Smooth muscle cell of the brain vasculature (primary cell): ENCODE data around the gene NUBPL.
"Not testable (repeated sequence)": the region's sequence is repeated elsewhere in the genome, so short reads cannot be mapped to it uniquely, and the experiment has no call there.

Source experiments
- DNase-seq: peaks from one replicate; pipeline ENCODE4 v3.0.0-alpha.2; 2012; ENCODE audit warnings: low read depth, low spot score

NUBPL gene

DNA sequence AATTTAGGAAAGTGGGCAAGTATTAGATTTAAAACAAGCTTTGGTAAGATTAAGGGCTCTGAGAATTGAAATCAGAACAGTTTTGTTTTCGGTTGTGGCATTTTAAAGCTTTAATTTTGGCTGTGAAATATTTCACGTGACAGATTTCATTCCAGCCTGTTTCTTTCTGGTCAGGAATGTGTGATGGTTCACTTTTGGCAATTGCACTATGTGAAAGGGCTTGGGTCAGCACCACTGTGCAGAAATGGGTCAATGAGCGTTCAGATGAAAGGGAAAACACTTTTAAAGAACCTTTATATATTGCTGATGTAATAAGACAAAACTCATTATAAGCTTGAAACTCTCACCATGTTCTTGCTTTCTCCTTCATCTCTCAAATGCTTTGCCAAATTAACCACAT is 17.1 kb downstream of the NUBPL start:
- DNase-seq = no peak

DNA sequence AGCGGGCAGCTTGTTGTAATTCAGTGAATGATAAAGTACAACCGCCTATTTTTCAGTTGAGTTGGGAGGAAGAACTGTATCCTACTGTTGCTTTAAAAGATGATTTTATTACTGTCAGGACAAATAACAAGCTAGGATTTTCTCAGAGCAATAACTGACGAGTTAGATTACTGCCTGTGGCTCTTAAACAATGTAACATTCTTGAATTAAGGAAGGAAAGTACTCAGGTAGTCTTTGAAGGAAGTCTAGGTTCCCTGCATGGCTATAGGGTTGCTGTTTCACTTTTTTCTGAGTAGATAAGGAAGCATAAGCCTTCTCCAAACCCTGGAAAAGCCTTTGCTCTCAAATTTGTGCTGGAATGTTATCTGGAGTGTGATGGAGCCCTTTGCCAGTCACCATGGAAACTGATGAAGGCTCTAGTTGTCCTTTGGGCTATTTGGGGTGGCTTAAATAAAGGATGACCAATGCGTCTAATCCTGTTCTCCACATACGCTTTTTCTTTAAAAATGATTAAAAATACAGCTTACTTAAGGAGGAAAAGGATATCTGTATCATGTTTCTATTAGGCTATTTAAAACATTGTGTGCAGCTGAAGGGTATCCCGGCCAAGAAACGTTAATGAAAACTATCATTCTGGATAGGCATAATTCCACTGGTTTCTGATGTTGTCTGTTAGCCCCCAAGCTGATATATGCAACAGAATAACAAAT is 17.7 kb downstream of the NUBPL start:
- DNase-seq = no peak

DNA sequence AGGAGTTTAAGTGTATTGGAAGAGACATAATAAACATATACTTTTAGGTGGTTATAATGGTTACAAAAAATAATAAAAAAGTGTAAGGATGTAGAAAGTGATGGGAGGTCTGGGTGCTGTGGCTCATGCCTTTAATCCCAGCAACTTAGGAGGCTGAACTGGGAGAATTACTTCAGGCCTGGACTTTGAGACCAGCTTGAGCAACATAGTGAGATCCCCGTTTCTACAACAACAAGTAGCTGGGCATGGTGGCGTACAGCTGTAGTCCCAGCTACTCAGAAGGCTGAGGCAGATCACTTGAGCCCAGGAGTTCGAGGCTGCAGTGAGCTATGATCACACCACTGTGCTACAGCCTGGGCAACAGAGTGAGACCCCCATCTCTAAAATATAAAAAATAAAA is 19.0 kb downstream of the NUBPL start:
- DNase-seq = no peak

DNA sequence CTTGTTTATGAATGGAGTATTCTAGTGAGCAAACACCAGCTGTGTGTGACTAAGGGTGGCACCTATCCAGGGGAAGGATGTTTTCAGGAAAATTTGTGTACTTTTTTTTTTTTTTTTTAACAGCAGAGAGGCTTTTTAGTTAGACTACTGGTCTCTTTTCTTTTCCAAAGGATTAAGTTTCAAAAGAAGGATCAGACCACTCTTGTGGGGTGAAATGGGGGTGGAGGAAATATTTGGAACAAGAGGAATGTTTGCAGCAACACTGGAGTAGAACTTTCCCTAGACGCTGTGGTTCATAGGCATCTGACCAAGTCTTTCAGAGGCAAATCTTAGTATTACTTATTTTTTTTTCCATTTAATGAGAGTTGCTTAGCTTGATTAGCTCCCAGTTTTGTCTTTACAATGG is 21.1 kb downstream of the NUBPL start:
- DNase-seq = no peak

DNA sequence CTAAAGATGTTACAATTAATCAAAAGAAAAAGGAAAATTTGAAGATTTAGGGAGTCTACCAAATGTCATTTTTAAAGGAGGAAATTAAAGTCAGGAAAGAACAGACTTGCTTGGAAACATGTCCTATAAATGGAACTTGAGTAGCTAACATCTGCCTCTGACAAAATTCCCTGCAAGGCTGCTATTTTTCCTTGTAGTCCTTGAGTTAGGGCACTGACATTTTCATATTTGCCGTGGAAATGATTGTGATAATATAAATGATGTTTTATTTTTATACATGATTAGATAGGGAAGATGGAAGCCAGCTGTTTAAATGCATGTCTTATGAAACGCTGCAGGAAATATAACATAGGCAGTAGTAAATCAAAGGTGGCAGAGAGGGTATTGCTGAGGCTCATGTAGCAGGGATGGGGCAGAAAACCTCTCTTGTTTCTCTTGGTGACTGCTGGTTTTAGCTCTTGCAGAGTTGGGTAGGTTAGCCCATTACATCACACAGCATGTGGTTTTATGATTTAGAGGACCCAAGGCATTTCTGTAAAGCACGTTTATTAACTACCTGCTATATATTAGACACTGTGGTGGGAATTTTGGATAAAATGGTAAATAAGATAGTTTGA is 21.7 kb downstream of the NUBPL start:
- DNase-seq = no peak

DNA sequence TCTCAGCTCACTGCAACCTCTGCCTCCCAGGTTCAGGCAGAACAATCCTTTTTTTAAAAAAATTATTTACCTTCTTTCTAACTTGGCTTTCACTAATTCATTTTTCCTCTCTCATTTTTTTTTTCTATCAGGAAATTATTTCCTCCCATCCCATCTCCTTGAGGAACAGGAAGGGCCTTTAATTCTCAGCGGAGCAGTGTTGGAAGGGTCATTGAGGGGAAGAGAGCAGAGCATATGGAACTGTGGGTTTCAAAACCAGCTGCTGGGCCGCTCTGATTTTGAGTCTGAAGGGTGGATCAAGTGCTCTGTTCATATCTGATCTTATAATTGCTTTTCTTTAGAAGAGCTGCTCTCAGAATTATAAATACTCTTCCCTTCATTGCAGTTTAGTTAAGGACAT is 29.0 kb downstream of the NUBPL start:
- DNase-seq = no peak

DNA sequence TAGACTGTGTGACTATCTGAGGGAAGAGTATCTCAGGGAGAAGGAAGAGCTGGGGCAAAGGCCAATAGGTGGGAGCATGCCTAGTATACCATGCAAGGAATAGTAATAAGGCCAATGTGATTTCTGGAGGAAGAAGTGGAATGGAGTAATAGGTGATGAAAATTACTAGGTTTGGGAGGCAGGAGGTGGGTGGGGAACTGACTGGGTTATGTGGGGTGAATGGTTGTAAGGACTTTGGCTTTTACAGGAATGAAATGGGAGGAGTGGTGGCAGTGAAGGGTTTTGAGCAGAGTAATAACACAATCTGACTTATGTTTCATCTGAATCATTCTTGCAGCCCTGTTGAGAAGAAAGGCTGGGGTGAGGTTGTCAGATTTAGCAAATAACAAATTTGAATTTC is 30.9 kb downstream of the NUBPL start:
- no peak for DNase-seq

DNA sequence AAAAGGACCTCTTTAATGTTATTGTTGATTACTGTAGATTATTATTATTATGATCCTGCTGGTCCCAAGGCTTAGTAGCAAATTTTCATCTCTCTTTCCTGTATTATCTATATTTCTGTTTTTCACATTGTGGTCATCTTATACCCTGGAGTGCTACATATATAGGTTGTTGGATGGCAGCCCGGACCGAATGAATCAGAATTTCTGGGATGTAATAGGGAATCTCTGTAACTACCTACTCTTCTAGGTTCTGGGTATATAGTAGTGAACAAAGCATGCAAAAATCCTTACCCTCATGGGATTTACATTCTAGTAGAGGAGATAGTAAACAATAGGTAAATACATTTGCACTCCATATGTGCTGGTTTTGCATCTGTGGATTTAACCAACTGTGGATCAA is 31.4 kb downstream of the NUBPL start:
- DNase-seq = no peak

DNA sequence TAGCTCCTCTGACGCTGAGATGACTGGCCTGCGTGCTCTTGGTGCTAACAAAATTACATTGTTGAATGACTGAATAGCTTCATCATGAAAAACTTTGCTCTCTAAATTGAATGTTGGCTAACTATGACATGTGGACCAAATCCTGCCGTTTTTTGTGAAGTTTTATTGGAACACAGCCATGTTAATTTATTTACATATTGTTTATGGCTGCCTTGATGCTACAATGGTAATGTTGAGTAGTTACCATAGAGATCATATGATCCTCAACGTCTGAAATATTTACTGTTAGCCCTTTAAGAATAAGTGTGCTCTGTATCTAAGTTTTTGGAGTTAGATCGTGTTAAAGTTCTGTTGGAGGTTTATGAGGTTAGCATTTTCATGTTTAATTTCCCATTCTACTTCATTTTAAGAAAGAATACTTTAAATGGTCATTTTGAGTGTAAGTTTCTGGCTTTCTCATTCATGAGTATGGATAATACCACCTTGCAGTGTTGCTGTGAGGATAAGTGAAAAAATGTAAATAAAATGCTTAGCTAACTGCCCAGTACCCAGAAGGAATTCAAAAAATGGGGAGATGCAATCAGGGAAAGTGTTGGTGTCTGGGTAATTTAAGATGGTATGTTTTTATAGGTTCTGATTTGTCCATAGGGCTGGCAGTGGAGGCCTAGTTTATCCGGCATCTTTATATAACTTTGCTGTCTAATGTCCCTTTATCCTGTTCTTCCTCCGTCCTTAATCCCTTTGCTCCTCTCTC is 35.3 kb downstream of the NUBPL start:
- DNase-seq = no peak

DNA sequence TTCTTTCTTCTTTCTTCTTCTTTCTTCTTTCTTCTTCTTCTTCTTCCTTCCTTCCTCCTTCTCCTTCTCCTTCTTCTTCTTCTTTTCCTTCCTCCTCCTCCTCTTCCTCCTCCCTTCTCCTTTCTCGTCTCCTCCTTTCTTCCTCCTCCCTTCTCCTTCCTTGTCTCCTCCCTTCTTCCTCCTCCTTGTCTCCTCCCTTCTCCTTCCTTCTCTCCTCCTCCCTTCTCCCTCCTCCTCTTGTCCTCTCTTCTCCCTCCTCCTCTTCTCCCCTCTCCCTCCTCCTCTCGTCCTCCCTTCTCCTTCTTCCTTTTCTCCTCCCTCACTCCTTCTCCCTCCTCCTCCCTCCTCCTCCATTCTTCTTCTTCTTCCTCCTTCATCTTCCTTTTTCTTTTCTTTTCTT is 44.5 kb downstream of the NUBPL start:
- no peak for DNase-seq

DNA sequence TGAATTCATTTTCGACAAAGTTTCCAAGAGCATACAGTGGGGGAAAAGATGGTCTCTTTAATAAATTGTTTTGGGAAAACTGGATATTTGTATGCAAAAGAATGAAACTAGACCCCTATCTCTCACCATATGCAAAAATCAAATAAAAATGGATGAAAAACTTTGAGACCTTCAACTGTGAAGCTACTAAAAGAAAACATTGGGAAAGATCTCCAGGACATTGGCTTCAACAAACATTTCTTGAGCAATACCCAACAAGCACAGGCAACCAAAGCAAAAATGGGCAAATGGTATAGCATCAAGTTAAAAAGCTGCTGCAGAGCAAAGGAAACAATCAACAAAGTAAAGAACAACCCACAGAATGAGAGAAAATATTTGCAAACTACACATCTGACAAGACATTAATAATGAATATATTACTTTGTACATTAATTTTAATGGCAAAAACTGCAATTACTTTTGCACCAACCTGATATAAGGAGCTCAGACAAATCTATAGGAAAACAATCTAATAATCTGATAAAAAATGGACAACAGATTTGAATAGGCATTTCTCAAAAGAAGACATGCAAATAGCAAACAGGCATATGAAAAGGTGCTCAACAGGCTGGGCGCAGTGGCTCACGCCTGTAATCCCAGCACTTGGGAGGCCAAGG is 50.7 kb downstream of the NUBPL start:
- DNase-seq = no peak

DNA sequence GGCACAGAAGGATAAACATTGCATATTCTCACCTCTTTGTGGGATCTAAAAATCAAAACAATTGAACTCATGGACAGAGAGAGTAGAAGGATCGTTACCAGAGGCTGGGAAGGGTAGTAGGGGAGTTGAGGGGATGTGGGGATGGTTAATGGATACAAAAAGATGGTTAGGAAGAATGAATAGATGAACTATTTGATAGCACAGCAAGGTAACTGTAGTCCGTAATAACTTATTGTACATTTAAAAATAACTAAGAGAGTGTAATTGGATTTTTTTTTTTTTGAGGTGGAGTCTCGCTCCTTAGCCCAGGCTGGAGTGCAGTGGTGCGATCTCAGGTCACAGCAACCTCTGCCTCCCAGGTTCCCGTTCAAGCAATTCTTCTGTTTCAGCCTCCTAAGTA is 52.0 kb downstream of the NUBPL start:
- DNase-seq = no peak

DNA sequence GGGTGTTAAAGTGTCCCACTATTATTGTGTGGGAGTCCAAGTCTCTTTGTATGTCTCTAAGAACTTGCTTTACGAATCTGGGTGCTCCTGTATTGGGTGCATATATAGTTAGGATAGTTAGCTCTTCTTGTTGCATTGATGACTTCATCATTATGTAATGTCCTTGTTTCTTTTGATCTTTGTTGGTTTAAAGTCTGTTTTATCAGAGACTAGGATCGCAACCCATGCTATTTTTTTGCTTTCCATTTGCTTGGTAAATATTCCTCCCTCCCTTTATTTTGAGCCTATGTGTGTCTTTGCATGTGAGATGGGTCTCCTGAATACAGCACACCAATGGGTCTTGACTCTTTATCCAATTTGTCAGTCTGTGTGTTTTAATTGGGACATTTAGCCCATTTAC is 57.7 kb downstream of the NUBPL start:
- not testable (repeated sequence) for DNase-seq

DNA sequence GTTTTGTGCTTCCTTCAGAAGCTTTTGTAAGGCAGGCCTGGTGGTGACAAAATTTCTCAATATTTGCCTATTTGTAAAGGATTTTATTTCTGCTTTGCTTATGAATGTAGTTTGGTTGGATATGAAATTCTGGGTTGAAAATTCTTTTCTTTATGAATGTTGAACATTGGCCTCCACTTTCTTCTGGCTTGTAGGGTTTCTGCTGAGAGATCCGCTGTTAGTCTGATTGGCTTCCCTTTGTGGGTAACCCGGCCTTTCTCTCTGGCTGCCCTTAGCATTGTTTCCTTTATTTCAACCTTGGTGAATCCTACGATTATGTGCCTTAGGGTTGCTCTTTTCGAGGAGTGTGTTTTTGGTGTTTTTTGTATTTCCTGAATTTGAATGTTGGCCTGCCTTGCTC is 58.2 kb downstream of the NUBPL start:
- DNase-seq = no peak

DNA sequence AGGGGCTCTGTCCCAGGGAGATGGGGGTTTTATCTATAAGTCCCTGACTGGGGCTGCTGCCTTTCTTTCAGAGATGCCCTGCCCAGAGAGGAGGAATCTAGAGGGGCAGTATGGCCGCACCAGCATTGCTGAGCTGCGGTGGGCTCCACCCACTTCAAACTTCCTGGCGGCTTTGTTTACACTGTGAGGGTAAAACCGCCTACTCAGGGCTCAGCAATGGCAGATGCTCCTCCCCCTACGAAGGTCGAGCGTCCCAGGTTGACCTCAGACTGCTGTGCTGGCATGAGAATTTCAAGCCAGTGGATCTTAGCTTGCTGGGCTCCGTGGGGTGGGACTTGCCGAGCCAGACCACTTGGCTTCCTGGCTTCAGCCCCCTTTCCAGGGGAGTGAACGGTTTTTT is 59.7 kb downstream of the NUBPL start:
- not testable (repeated sequence) for DNase-seq

DNA sequence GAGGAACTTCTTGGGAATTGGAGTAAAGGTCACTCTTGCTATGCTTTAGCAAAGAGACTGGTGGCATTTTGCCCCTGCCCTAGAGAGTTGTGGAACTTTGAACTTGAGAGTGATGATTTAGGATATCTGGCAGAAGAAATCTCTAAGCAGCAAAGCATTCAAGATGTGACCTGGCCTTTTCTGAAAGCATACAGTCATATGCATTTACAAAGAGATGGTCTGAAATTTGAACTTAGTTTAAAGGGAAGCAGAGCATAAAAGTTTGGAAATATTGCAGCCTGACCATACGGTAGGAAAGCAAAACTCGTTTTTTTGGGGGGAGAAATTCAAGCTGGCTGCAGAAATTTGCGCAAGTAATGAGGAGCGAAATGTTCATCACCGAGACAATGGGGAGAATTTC is 60.9 kb downstream of the NUBPL start:
- no peak for DNase-seq

DNA sequence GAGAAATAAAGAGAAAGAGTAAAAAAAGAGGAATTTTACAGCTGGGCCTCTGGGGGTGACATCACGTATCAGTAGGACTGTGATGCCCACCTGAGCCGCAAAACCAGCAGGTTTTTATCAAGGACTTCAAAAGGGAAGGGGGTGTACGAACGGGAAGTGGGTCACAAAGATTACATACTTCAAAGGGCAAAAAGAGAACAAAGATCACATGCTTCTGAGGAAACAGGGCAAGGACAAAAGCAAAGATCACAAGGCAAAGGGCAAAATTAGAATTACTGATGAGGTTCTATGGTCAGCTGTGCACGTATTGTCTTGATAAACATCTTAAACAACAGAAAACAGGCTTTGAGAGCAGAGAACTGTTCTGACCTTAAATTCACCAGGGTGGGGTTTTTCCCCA is 91.7 kb downstream of the NUBPL start:
- DNase-seq = not testable (repeated sequence)

DNA sequence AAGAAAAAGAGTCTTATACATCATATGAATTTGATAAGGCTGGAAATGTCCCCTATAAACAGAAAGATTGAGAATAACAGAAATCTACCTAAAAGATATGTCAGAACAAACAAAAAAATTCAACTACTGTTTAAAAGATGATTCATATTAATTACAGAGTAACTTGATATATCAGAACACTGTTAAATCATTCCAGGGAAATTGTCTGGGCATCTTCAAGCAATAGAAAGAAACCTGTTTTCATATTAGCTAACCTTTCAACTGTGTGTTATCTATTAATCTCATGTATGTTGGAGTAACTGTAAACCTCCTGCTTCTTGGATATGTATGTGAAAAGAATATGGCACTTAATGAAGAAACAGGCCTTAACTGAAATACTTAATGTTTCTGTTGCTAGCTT is 96.7 kb downstream of the NUBPL start:
- DNase-seq = no peak

DNA sequence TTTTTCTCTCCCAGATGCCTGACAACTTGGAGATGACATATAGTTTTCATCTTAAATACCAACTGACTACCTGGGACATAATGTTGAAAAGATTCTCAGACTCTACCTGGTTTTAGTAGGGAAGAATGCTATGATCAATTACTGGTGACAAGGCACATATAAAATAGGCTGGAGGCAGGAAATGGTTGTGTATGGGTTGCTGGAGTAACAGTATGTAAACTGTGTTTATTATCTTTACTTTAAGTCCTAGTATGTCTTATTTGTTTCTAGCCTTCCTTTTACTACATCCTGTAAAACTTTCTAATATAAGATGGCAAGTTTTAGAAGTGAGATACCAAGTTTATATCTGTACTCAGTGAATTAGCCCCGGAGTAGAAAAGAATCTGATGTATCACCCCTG is 98.1 kb downstream of the NUBPL start:
- no peak for DNase-seq

DNA sequence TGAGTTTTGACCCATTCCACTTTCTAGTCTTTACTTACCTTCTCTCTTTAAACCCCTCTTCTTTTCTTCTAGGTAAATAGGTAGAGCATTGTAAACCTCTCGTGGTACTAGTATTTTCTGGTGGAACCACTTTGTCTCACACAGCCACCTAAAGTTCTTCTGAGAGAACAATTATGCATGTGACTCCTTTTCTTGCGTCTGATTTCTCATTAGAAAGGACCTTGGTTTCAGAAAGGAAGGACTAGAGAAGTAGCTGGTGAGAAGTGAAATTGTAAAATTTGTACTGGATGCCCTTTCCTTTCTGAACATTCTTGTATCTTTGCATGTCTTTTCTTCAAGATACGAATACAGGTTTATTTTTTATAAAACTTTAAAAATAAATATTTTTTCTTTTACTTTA is 99.0 kb downstream of the NUBPL start:
- DNase-seq = no peak

DNA sequence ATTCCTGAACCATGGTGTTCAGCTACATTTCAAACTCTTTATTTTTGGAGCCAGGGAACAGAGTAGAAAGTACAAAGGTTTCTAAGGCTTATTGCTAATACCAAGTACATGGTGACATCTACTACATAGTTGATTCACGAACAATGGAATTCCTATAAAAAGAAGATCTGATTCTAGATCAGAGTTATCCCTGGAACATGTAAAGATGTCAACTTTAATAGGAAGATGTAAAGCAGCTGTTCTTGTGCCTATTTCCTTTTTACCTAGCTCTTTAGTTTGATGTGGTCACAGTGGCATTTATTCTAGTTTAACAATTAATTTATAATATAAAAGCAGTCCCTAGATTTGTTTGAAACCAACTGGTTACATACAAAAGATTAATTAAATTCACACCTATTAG is 99.5 kb downstream of the NUBPL start:
- DNase-seq = no peak

DNA sequence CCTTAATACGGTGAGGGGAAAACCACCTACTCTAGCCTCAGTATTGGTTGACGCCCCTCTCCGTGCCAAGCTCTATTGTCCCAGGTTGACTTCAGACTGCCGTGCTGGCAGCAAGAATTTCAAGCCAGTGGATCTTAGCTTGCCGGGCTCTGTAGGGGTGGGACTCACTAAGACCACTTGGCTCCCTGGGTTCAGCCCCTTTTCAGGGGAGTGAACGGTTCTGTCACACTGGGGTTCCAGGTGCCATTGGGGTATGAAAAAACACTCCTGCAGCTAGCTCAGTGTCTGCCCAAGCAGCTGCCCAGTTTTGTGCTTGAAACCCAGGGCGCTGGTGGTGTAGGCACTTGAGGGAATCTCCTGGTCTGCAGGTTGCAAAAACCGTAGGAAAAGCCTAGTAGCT is 107.1 kb downstream of the NUBPL start:
- no peak for DNase-seq

DNA sequence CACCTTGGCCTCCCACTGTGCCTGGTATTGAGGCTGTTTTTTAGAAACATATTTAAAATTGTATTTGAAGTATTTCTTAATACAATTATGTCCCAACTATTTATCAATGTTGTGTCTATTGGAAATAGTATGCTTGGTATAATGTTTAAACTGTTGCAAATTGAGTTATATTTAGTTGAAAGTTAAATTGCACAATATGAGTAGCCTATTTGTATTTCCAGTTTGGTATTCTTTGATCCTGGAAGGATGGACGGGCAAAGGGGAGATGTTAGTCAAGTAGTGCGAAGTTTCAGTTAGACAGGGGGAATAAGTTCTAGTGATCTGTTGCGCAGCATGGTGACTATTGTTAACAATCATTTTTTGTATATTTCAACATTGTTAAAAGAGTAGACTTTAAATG is 111.5 kb downstream of the NUBPL start:
- DNase-seq = no peak
